Muscle of arm (tissue), 12 donors: ENCODE measurements around the gene LY6G6F. TPM values are rescaled to one million over a fixed set of nuclear protein-coding genes. Genes with fewer than 3 reads are reported as not detected.
A peak's percentile ranks its signal among the peaks of the same experiment; 100 is the strongest.
"Not testable (repeated sequence)": the region's sequence is repeated elsewhere in the genome, so short reads cannot be mapped to it uniquely, and the experiment has no call there.

ENCODE experiments used
- DNase-seq: peaks from one replicate; pipeline ENCODE4 v3.0.0-alpha.2; 2013
- polyA plus RNA-seq, 12 donors: library from polyadenylated mRNA; unstranded; fragments of 120-200 nt; gene quantifications; one replicate each; pipeline ENCODE4 v1.2.1, GENCODE V29; 2013; ENCODE audit not compliant: insufficient read length in 12 of 12

LY6G6F gene
- polyA plus RNA-seq, 12 donors = 0.27 TPM; not detected in 11

- DNase-seq = peak; percentile 68
Measured at GRCh38 chr6:31701666-31702404, 4.8 kb upstream of the LY6G6F start.

- no peak for DNase-seq
Measured at GRCh38 chr6:31702405-31702818, 4.3 kb upstream of the LY6G6F start.

GRCh38 chr6:31702819-31703716 lies 3.6 kb upstream of the LY6G6F start, which contains the start of gene ABHD16A:
TSS of gene ABHD16A (minus strand) at chr6:31703324. CDS start at chr6:31703281, 43 bp downstream.
- peak; percentile 99 for DNase-seq

GRCh38 chr6:31705931-31706330 lies 735 bp upstream of the LY6G6F start:
- DNase-seq = no peak

- DNase-seq = no peak
Measured at GRCh38 chr6:31707701-31708100, 1.0 kb downstream of the LY6G6F start.

GRCh38 chr6:31708224-31708623 lies 1.6 kb downstream of the LY6G6F start:
- DNase-seq = no peak

- DNase-seq = not testable (repeated sequence)
Measured at GRCh38 chr6:31709157-31709556, 2.5 kb downstream of the LY6G6F start.

- no peak for DNase-seq
Measured at GRCh38 chr6:31710523-31711219, 4.0 kb downstream of the LY6G6F start.

GRCh38 chr6:31711233-31711632 lies 4.6 kb downstream of the LY6G6F start:
- DNase-seq = no peak

GRCh38 chr6:31712296-31712695 lies 5.6 kb downstream of the LY6G6F start:
- no peak for DNase-seq

GRCh38 chr6:31713465-31713864 lies 6.8 kb downstream of the LY6G6F start:
- no peak for DNase-seq

- DNase-seq = no peak
Measured at GRCh38 chr6:31713991-31714684, 7.5 kb downstream of the LY6G6F start.

- DNase-seq = no peak
Measured at GRCh38 chr6:31715022-31715958, 8.6 kb downstream of the LY6G6F start, which contains the start of gene LY6G6D. TSS of gene LY6G6D (plus strand) at chr6:31715348. CDS start at chr6:31715356, 8 bp downstream.

- no peak for DNase-seq
Measured at GRCh38 chr6:31717499-31718222, 11.0 kb downstream of the LY6G6F start.

- DNase-seq = no peak
Measured at GRCh38 chr6:31718265-31718664, 11.6 kb downstream of the LY6G6F start.

GRCh38 chr6:31719001-31719400 lies 12.3 kb downstream of the LY6G6F start:
- DNase-seq = no peak

GRCh38 chr6:31720196-31720770 lies 13.6 kb downstream of the LY6G6F start:
- no peak for DNase-seq

- DNase-seq = no peak
Measured at GRCh38 chr6:31721351-31722020, 14.8 kb downstream of the LY6G6F start, which contains the start of gene LY6G6C. TSS of gene LY6G6C (minus strand) at chr6:31721746. CDS start at chr6:31721679, 67 bp downstream.
